GM20431 (cell line): ENCODE data around the gene KAT2B.

Experiments used
- in situ Hi-C: fragments of 300-500 bp; cut with MseI, MboI; formaldehyde crosslinking; loops from one replicate; pipeline ENCODE4 v1.15.0; 2020; ENCODE audit warnings: low sequenced_read_pairs; ENCODE audit not compliant: unreplicated experiment

KAT2B gene

DNA sequence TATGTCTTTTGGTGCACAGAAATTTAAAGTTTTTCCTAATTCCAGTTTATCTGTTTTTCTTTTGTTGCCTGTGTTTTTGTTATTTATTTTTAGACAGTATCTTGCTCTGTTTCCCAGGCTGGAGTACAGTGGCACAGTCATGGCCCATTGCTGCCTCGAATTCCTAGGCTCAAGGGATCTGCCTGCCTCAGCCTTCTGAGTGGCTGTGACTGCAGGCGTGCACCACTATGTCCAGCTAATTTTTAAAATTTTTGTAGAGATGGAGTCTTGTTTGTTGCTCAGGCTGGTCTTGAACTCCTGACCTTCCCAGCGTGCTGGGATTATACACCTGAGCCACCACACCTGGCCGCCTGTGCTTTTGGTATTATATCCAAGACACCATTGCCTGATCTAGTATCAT, 22.8 kb downstream of the KAT2B start:
- in situ Hi-C loops: no loop called here

DNA sequence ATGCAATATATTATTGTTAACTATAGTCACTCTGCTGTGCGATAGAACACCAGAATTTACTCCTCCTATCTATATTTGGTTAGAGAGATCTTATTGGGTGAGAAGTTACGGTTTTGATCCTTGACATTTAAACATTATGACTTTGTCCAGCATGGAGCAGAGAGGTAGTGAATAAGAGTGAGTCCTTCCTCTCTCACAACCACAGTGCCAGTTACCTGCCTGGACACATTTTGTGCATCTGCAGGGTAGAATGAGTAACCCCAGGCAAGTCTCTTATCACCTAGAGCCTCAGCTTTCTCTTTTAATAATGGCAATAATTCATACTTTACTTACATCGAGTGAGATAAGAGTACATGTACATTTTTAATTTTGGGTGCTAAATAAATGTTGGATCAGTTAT, 24.1 kb downstream of the KAT2B start:
- in situ Hi-C loops: no loop called here

DNA sequence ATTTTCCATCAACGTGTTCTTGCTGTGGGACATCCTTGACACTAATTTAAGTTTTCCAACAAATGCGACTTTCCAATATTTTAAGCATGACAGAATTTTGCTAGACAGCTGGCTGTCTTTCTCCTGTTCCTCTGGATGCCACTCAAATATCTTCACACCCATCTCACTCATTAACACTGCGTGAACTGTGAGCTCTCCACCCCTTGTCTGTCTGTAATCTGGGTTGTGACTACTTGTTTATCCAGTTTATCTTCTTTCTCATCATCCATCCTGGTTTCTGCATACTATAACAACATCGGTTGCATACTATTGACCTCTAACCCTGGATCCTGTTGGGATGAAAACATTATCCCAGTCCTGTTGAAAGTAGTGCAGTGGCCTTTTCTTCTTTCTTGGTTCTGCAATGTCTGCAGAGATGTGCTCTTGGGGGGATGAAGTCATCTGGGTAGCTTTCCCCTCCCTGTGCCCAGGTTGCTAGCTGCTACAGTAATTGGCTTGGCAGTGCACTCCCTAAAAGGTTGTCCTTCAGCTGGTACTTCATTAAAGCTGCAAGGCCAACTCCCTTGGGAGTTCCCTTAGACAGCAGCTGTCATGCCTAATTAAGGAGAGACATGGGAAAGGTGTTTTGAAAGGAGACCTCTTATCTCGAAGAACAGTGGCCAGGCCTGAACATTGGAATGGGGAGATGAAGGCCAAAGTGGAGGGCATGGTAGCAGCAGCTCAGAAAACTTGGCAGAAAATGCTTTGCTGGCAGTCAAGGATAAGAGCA, 24.7 kb downstream of the KAT2B start:
- in situ Hi-C loops: no loop called here

DNA sequence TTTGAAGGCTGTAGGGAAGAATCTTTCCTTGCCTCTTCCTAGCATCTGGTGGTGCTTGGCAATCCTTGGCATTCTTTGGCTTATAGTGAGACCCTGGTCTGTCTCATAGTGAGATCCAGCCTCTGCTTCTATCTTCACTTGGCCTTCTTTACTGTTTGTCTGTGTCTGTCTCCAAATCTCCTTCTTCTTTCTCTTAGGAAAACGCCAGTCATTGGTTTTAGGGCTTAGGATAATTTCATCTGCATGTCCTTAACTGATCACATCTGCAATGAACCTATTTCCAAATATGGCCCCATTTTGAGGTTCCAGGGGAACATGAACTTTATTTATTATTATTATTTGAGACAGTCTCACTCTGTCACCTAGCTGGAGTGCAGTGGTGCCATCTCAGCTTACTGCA, 25.8 kb downstream of the KAT2B start:
- in situ Hi-C loops: no loop called here

DNA sequence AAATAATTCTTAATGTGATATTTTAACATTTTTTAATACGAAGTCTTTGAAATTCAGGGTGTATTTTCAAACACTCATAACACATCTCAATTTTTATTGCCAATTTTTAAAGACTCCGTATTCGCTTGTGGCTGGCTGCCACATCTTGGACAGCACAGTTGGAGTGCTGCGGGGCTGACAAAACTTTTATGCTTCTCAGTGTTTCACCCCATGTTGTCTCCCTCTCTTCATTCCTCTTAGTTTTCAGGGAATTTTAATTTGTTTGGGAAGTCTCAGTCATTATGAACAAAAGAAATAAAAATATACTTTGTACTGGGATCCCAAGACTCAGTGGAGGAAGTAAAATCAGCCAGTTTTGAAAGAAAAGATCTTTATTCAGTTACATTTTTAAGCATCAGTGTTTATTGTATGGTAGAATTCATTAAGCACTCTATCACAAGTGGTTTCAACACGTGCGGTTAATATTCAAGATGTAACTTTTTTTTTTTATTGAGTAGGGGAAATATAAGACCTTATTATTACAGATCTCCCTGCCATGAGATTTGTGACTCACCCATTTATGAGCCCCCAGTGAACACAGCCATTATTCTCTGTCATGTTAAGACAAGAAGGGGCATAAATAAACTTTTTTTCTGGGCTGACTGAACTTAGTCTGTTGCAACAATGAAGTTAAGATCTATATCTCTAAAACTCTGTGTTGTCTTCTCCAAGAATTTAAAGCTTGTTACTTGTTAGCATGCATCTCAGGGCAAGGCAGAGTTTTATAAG, 26.8 kb downstream of the KAT2B start:
- in situ Hi-C loops: no loop called here

DNA sequence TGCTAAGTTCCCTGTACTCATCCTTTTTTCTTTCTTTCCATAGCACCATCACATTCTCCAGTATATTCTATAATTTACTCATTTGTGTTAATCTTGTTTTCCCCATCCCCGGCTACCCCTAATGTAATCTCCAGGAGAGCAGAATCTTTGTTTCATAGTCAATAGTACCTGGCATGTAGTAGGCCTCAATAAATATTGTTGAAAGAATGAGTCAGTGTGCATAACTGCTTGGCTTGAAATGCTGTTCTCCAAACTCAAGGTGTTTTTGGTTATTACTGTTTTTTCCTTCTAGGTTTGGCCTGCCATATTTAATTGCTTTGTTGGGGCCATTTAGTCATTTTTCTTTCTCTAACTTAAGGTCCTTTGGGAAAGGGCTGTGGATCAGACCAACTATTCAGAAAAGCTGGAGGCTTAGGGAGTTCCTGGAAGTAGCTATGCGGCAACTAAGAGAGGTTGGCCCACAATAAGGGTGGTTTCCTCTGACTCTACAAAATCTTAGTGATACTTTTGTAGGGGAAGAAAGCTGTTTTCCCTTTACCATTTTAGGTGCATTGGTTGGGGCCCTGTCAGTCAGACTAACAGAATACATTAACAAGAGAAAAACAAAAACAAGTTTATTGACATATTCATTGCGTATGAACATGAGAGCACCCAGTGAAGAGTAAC, 28.4 kb downstream of the KAT2B start:
- in situ Hi-C loops: no loop called here

DNA sequence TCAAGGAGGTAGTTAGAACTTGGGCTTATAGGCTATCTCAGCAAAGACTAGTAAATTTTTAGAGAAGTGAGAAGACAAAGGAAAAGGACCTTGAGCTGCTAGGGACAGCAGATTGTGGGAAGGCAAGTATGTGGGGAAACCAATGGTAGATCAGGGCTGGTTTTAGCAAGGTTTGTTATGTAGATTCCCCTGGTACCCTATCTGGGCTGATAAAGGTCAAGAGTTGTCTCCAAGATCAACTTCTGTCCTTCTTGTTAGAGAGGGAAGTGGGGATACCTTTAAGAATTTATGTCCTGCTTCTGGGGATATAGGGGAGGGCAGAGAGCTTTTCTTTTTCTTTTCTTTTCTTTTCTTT, 28.9 kb downstream of the KAT2B start:
- in situ Hi-C loops: no loop called here

DNA sequence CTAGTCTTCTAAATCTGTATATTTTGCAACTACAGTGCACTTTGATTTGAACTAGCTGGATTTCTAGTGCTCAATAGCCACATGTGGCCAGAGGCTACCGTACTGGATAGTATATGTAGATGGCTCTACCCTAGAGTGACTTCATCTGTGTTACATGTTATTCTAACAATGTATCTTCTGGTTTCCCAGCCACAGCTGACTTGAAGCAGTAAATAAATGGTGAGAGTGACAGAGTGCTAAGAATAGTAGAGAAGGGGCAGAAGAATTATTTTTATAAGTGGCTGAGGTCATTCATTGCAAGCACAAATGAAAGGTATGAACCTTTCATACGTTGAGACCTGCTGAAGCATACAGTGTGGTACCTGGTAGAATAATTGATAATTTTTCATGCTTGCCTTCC, 30.9 kb downstream of the KAT2B start:
- in situ Hi-C loops: no loop called here

DNA sequence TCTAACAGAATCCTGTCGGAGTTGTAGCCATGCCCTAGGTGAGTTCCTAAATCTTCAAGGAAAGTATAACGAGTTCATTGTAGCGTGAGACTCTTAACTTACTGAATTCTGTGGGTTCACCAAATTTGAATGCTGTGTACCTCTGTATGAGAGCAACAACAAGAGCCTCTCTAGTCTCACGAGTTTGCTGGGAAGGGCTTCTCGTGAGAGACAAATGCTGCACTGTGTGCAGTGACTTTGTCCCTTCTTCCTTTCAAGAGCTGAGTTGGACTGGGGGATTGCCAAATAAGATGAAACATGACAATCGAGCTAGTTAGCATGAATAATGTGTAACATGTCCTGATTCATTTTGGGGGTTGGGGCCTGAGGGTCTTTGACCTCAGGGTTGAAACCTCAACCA, 32.2 kb downstream of the KAT2B start:
- in situ Hi-C loops: no loop called here

DNA sequence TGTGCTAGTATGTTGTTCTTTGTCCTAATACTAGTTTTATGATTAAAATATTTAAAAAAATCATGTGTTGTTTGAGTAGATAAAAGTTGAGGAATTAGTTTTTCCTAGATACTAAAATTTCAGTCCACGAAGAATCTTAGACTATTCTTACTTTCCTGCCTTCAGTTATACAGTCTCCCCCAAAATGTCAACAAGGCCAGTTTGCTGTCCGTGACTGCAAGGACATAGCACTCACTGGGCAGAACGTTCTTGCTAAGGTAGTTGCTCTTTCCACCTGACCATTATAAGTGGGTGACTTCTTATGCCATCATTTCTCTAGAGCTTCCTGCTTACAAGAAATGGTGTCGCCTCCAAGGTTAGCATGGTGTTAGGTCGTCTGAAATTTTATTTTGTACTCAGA, 32.8 kb downstream of the KAT2B start:
- in situ Hi-C loops: no loop called here

DNA sequence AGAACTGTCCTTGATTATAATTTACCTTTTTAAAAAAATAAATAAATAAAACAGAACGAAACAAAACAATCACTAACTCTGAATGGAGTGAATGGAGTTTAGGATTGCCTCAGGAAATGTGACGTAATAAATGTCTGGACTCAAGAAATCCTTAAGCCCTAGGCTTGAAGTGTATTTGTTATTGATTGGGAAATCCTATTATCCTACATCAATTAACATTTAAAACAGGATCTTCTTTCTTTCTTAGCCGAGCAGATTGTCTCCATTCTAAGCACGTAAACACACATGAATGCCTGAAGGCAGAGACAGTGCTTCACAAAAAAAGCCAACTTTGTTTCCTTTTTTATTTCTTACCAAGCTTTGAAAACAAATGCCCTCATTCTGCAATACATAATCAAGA, 33.4 kb downstream of the KAT2B start:
- in situ Hi-C loops: no loop called here

DNA sequence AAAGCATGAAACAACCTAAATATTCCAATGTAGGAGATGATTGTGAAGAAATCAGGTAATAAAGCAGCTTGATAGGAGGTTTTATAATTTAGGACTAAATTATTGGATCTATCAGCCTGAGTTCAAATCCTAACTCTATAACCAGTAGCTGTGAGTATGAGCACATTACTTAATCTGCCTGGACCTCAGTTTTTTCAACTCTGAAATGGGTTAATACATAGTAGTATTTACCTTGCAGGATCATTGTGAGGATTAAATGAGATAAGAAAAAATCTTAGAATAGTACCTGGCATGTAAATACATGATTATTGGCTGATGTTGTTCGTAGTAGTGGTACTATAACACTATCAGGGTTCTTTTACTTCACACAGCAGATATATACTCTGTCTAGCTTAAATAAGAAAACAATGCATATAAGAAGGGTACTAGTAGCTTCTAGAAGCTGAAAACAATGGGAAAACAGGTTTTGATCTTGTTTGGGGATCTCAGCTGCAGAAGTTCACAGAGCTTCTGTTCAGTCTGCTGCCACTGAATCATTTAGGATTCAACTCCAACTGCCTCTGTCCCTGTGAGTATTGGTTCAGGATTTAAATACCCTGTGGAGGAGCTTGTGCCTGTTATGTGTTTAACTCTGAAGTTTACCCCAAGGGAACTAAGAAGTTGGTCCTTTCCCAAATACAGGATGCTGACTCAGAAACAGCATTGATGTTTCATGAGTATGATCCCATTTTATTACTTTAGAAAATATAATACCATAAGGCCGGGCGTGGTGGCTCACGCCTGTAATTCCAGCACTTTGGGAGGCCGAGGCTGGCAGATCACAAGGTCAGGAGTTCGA, 34.2 kb downstream of the KAT2B start:
- in situ Hi-C loops: no loop called here

DNA sequence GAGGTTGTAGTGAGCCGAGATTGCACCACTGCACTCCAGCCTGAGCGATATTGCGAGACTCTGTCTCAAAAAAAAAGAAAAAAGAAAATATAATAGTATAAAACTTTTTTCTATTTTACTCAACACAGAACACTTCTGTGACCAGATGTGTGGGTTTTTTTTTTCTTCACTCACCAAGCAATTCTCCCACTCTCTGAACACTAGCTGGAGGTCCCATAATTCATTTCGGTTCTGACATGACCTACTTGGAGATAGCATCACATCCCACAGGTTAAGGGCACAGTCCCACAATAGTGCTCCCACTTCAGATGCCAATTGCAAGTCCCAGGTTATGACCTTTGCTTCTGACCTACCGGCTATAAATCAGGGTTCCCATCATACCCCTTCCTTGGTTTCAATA, 35.0 kb downstream of the KAT2B start:
- in situ Hi-C loops: no loop called here

DNA sequence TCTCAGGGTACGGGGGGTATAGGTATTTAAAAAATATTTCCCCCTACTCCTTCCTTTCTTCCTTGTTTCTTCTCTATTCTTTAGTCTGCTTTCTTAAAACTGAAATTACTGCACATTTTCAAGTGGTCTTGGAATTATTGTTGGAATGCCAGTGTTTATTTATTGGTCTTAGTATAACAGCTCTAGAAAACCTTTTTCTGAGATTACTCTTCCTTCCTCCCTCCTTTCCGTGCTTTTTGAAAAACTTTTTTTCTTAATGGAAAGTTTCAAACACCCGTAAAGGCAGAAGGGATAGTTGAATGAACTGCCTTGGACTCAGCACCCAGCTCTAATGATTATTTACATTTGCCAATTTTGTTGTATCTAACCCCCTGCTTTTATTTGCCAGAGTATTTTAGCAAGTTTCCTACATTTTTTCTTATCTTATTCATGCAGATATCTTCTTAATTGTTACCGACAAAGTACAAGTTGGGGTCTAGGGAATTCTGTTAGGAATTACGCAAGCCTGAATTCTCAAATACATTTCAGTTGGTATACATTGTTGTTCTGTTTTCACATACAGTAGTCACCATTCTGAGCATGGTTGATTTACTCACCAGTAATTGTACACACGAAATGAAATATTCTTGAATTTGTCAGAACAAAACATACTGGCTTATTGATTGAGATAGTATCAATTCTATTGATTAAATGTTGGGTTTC, 36.2 kb downstream of the KAT2B start:
- in situ Hi-C loops: no loop called here

DNA sequence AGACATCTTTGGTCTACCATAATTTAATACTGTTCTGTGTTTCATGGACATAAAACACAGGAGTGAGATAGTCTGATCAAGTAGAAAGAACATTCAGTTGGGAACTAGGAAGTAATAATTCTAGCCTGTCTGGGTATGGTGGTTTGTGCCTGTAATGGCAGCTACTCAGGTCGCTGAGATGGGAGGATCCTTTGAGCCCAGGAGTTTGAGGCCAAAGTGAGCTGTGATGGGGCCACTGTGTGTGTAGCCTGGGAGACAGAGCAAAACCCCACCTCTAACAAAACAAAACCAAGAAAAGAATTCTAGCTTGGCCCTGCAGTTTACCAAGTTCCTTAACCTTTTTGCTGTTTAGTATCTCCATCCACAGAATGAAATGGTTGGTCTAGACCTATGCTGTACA, 36.8 kb downstream of the KAT2B start:
- in situ Hi-C loops: no loop called here

DNA sequence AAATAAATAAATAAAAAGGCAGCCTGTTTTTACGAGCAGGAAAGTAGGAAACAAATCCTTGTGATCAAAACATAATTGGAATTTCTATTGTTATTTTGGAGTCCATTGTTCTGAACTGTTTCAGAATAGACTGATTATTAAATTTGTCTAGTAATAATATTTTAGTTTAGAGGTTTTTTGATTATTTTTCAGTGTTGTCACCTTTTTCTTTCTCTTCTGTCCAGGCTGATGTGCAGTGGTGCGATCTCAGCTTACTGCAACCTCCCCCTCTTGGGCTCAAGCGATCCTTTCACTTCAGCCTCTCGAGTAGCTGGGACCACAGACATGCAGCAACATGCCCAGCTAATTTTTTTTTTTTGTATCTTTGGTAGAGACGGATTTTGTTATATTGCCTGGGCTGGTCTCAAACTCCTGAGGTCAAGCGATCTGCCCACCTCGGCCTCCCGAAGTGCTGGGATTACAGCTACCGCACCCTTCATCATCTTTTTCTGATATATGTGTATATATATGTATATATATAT, 38.0 kb downstream of the KAT2B start:
- in situ Hi-C loops: no loop called here

DNA sequence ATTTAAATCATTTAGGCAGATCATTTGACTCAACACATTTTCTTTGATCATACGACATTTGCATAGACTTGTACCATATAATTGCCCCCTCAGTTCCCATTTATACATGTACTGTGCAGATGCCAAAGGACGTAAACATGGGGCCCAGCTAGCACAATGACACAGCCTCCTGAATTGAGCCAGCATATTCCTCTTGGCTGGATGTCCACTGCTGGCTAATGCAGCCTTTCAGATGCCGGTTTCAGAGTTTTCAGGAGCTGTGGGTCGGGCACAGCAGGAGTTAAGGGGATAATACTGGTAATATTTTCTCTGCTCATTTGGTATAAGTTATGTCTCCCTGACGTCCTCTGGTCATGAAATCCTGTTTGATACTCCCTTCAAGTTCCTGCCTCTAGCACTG, 39.4 kb downstream of the KAT2B start:
- in situ Hi-C loops: no loop called here

DNA sequence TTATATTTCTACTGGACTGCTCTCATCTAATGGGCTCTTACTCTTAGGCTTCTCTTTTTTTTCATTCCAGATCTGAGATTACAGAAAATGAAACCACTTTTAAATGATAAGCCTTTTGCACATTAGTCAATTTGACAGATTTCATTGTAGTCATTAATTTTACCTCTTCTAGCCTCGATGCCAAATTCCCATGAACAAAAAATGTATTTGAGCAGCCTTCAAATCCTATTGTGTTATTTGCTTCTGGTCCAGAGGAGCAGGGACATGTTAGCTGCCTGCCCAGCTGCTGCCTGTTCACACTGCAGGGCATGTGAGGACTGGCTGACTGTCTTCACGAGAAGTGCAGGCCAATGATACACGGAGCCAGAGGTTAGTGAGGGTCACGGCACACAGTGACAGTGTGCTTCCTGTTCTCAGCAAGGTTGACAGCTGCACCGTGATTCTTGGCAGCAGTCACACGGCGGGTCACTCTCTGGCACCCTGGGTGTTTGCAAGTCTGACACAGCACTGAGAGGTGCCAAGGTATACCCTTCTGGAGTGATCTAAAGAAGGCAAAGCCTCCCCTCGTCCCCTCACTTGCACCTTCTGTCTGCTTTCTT, 40.8 kb downstream of the KAT2B start:
- in situ Hi-C loops: no loop called here

DNA sequence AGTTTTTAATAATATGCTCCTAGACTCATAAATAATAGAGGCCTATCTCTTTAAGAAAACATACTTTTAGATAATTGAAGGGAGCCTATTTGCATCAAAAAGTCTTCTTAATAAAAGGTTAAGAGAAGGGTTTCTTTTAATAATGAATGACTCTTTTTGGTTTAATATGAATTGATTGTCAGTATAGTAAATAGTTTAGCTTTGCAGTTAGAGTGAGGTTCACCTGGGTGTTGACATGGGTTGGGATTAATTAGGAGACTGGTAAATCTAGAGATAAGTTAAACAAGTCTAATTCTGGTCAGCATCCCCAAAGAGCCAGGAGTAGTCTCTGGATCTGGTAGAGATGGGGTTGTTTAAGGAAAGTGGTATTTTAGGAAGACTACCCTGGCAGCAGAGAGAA, 43.0 kb downstream of the KAT2B start:
- in situ Hi-C loops: no loop called here
